Neural cell (in vitro differentiated cells): Measurements from ENCODE around the gene EPB41L2. TPM values are rescaled to one million over a fixed set of nuclear protein-coding genes. Genes with fewer than 3 reads are reported as not detected.

ENCODE experiments used
- H2AFZ ChIP-seq: fragments of 200-600, 300-800 bp; sonication (generic), shearing (Covaris generic); 2 replicates; pipeline ENCODE4 v1.6.0; 2014; ENCODE audit warnings: low read depth, mild to moderate bottlenecking, antibody characterized with exemption, low read length, moderate library complexity
- H3F3A ChIP-seq: fragments of 200-600 bp; shearing (Covaris generic); 2 replicates; pipeline ENCODE4 v1.6.1; 2016; ENCODE audit warnings: mild to moderate bottlenecking, moderate library complexity, mixed read lengths, antibody characterized with exemption, low read length; ENCODE audit not compliant: insufficient read depth, poor library complexity, severe bottlenecking
- H3K27ac ChIP-seq: fragments of 200-600, 300-800 bp; sonication (generic), shearing (Covaris generic); 2 replicates; pipeline ENCODE4 v1.5.1; 2014; ENCODE audit warnings: mild to moderate bottlenecking, low read length, moderate library complexity
- H3K27me3 ChIP-seq: fragments of 300-800, 200-600 bp; sonication (generic), shearing (Covaris generic); 2 replicates; pipeline ENCODE4 v1.6.0; 2014; ENCODE audit warnings: mild to moderate bottlenecking, low read depth, low read length, moderate library complexity; ENCODE audit not compliant: insufficient read depth
- H3K36me3 ChIP-seq: fragments of 300-800, 200-600 bp; sonication (generic), shearing (Covaris generic); 2 replicates; pipeline ENCODE4 v1.5.1; 2014; ENCODE audit warnings: mild to moderate bottlenecking, antibody characterized with exemption, low read length, moderate library complexity; ENCODE audit not compliant: insufficient read depth
- H3K4me2 ChIP-seq: fragments of 300-800, 200-600 bp; sonication (generic), shearing (Covaris generic); 2 replicates; pipeline ENCODE4 v1.6.0; 2014; ENCODE audit warnings: mild to moderate bottlenecking, low read length
- H3K4me3 ChIP-seq: fragments of 300-800, 200-600 bp; sonication (generic), shearing (Covaris generic); 2 replicates; pipeline ENCODE4 v1.5.1; 2014; ENCODE audit warnings: mild to moderate bottlenecking, low read length, moderate library complexity
- H3K79me2 ChIP-seq: fragments of 200-600 bp; shearing (Covaris generic); replicated peaks from 2 replicates; pipeline ENCODE4 v1.6.0; 2014; ENCODE audit warnings: mild to moderate bottlenecking, low read length, moderate library complexity; ENCODE audit not compliant: insufficient read depth
- H3K9ac ChIP-seq: fragments of 300-800, 200-600 bp; sonication (generic), shearing (Covaris generic); 2 replicates; pipeline ENCODE4 v1.6.1; 2016; ENCODE audit warnings: mild to moderate bottlenecking, low read length, mixed read lengths
- H3K9me2 ChIP-seq: fragments of 200-600 bp; shearing (Covaris generic); 2 replicates; pipeline ENCODE4 v1.6.1; 2016; ENCODE audit warnings: mild to moderate bottlenecking, low read length, mixed read lengths; ENCODE audit not compliant: insufficient read depth
- H3K9me3 ChIP-seq: fragments of 200-600, 300-800 bp; sonication (generic), shearing (Covaris generic); 2 replicates; pipeline ENCODE4 v1.6.1; 2016; ENCODE audit warnings: mild to moderate bottlenecking, mixed run types, low read length, moderate library complexity, mixed read lengths
- H4K20me1 ChIP-seq: fragments of 200-600 bp; shearing (Covaris generic); 2 replicates; pipeline ENCODE4 v1.6.1; 2016; ENCODE audit warnings: mild to moderate bottlenecking, mixed run types; ENCODE audit not compliant: insufficient read depth
- CTCF ChIP-seq: fragments of 450-650 bp; IDR thresholded peaks from 2 replicates; pipeline ENCODE4 v1.5.1; 2014; ENCODE audit warnings: antibody characterized with exemption, mild to moderate bottlenecking, moderate library complexity; ENCODE audit not compliant: poor library complexity, severe bottlenecking
- EP300 ChIP-seq: fragments of 450-650 bp; conservative IDR thresholded peaks from 2 replicates; pipeline ENCODE4 v1.6.1; 2014; ENCODE audit warnings: antibody characterized with exemption, mild to moderate bottlenecking, moderate library complexity; ENCODE audit not compliant: poor library complexity, severe bottlenecking
- EZH2 ChIP-seq: fragments of 200-600, 300-800 bp; shearing (Covaris generic), sonication (generic); IDR thresholded peaks from 2 replicates; pipeline ENCODE4 v1.6.1; 2014; ENCODE audit warnings: antibody characterized with exemption, low read length, borderline replicate concordance, mild to moderate bottlenecking; ENCODE audit not compliant: insufficient read depth, poor library complexity, severe bottlenecking
- MXI1 ChIP-seq: fragments of 450-650 bp; conservative IDR thresholded peaks from 2 replicates; pipeline ENCODE4 v1.6.1; 2014; ENCODE audit warnings: antibody characterized with exemption, mild to moderate bottlenecking; ENCODE audit not compliant: poor library complexity, severe bottlenecking
- POLR2AphosphoS5 ChIP-seq: IDR thresholded peaks from 2 replicates; pipeline ENCODE4 v1.6.1; 2012
- RAD21 ChIP-seq: fragments of 450-650 bp; conservative IDR thresholded peaks from 2 replicates; pipeline ENCODE4 v1.6.1; 2014; ENCODE audit warnings: antibody characterized with exemption, mild to moderate bottlenecking, moderate library complexity
- REST ChIP-seq: IDR thresholded peaks from 2 replicates; pipeline ENCODE4 v1.6.1; 2012; ENCODE audit warnings: borderline replicate concordance
- SMC3 ChIP-seq: fragments of 450-650 bp; conservative IDR thresholded peaks from 2 replicates; pipeline ENCODE4 v1.6.1; 2014; ENCODE audit warnings: antibody characterized with exemption, mild to moderate bottlenecking, moderate library complexity; ENCODE audit not compliant: poor library complexity
- TAF1 ChIP-seq: IDR thresholded peaks from 2 replicates; pipeline ENCODE4 v1.6.1; 2012; ENCODE audit warnings: low read depth
- polyA plus RNA-seq: library from polyadenylated mRNA; depleted of rRNA; stranded (reverse); fragments of >200 nt; gene quantifications from 2 replicates; pipeline ENCODE4 v1.2.3, GENCODE V29; 2014

EPB41L2 gene
- polyA plus RNA-seq, 1 donor from 2014 or later, result 13.5 TPM

GRCh38 chr6:130893766-130894165, 169.3 kb downstream of the EPB41L2 start:
- H3K27ac ChIP-seq, result no peak overlapping the region
- no peaks in the 10 kb centered on the region for H3K9me2 ChIP-seq
- H3K4me3 ChIP-seq, result no peak overlapping the region
- no peaks in the 10 kb centered on the region for H3K27me3 ChIP-seq
- no peak overlapping the region for H3K9ac ChIP-seq
- no peak overlapping the region for H2AFZ ChIP-seq
- H3K4me2 ChIP-seq, result no peak overlapping the region
- H3K9me3 ChIP-seq, result no peaks in the 10 kb centered on the region
- H3K36me3 ChIP-seq, result no peaks in the 10 kb centered on the region
- no peaks in the 10 kb centered on the region for H3F3A ChIP-seq
- TF ChIP-seq TAF1 (no peak), RAD21 (no peak)
- no peaks in the 10 kb centered on the region for H3K79me2 ChIP-seq
- H4K20me1 ChIP-seq, result no peaks in the 10 kb centered on the region

GRCh38 chr6:130893277-130893676, 169.8 kb downstream of the EPB41L2 start:
- Histone ChIP-seq H3K4me3 (no peak overlapping the region), H3K9me2 (no peaks in the 10 kb centered on the region), H3K9me3 (no peaks in the 10 kb centered on the region), H3K27ac (no peak overlapping the region), H3K36me3 (no peaks in the 10 kb centered on the region), H4K20me1 (no peaks in the 10 kb centered on the region), H3K9ac (no peak overlapping the region), H2AFZ (no peak overlapping the region), H3K4me2 (no peak overlapping the region), H3K27me3 (no peaks in the 10 kb centered on the region), H3F3A (no peaks in the 10 kb centered on the region), H3K79me2 (no peaks in the 10 kb centered on the region)
- no peak for TF ChIP-seq TAF1
- no peak for TF ChIP-seq REST
- no peak for TF ChIP-seq MXI1
- no peak for TF ChIP-seq CTCF
- TF ChIP-seq SMC3, result no peak
- TF ChIP-seq EP300, result no peak
- no peak for TF ChIP-seq EZH2
- no peak for TF ChIP-seq POLR2AphosphoS5
- no peak for TF ChIP-seq RAD21

DNA sequence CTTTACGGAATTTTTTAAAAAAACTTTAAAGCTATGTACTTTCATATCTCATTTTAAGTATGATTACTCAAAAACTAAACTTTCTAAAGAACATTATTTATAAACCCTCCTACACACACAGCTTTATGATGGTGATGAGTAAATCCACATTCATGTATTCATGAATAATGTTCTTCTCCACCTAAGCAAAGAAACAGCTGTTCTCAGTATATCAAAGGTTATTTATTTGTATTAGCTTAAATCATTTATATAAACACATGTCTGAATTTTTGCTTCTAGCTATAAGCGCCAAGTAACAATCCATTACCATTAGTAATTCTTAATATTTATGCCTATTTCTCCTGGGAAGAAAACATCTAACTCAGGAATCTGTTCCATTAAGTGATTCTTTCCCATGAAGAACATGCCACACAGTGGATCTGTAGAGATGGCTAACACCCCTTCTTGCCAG, 172.5 kb downstream of the EPB41L2 start:
- Histone ChIP-seq H4K20me1 (no peaks in the 10 kb centered on the region), H3K9ac (no peak overlapping the region), H3K27ac (no peak overlapping the region), H3K4me3 (no peak overlapping the region), H3F3A (no peaks in the 10 kb centered on the region), H2AFZ (no peak overlapping the region), H3K9me2 (no peaks in the 10 kb centered on the region), H3K4me2 (no peak overlapping the region), H3K27me3 (no peaks in the 10 kb centered on the region), H3K9me3 (no peaks in the 10 kb centered on the region), H3K79me2 (no peaks in the 10 kb centered on the region), H3K36me3 (no peaks in the 10 kb centered on the region)
- TF ChIP-seq RAD21 (no peak), CTCF (no peak), TAF1 (no peak), MXI1 (no peak)
